Testis (tissue), 3 donors: ENCODE data around the gene GPR146. TPM values are rescaled to one million over a fixed set of nuclear protein-coding genes. Genes with fewer than 3 reads are reported as not detected.
A peak's percentile ranks its signal among the peaks of the same experiment; 100 is the strongest.
"Not testable (repeated sequence)": the region's sequence is repeated elsewhere in the genome, so short reads cannot be mapped to it uniquely, and the experiment has no call there.

Source experiments
- DNase-seq: peaks from one replicate; pipeline ENCODE4 v3.0.0-alpha.2; 2019
- H3K27ac ChIP-seq, 2 donors: fragments of 200-600 bp; sonication (generic); one replicate each; pipeline ENCODE4 v1.5.1; 2019
- H3K27me3 ChIP-seq: fragments of 200-600 bp; sonication (generic); one replicate; pipeline ENCODE4 v1.5.1; 2019
- H3K36me3 ChIP-seq: fragments of 200-600 bp; sonication (generic); one replicate; pipeline ENCODE4 v1.5.1; 2017; ENCODE audit warnings: low read depth; ENCODE audit errors: missing control alignments
- H3K4me1 ChIP-seq: fragments of 200-600 bp; sonication (generic); one replicate; pipeline ENCODE4 v1.5.1; 2019
- H3K4me3 ChIP-seq, 2 donors: fragments of 200-600 bp; sonication (generic); one replicate each; pipeline ENCODE4 v1.5.1; 2017 to 2019
- H3K9me3 ChIP-seq: fragments of 200-600 bp; sonication (generic); one replicate; pipeline ENCODE4 v1.5.1; 2017
- CTCF ChIP-seq, 3 experiments: fragments of 450-650 bp in 2 of 3; fragments of 200-600 bp in 1 of 3; sonication (generic) in 1 of 3; IDR thresholded peaks; one replicate each; pipeline ENCODE4 v1.5.1; 2016 to 2019; ENCODE audit warnings: antibody characterized with exemption in 3 of 3, mild to moderate bottlenecking in 2 of 3, moderate library complexity in 1 of 3
- POLR2A ChIP-seq: fragments of 450-650 bp; IDR thresholded peaks from one replicate; pipeline ENCODE4 v1.6.1; 2017; ENCODE audit warnings: antibody characterized with exemption, mild to moderate bottlenecking, moderate library complexity
- WGBS, 2 donors: methylation state at CpG; one replicate each; pipeline ENCODE4 v1.1.5; 2018; 5-methylcytosine and 5-hydroxymethylcytosine counted together
- intact Hi-C: fragments of 100-400 bp; cut with DNase I; formaldehyde crosslinking; loops from one replicate; pipeline ENCODE4 v1.15.1; 2023; ENCODE audit warnings: low total_unique reads
- polyA plus RNA-seq: library from polyadenylated mRNA; stranded (reverse); fragments of 350-450 nt; fragmentation: Illumina TruSeq; extraction: RNeasy Lipid Tissue Mini Kit (QIAGEN cat#74804); gene quantifications from one replicate; pipeline ENCODE4 v1.2.3, GENCODE V29; 2014; ENCODE audit warnings: low read depth, low replicate concordance; ENCODE audit not compliant: insufficient read depth
- total RNA-seq, 2 donors: library from RNA; depleted of rRNA; stranded (reverse); fragments of >200 nt; gene quantifications; one replicate each; pipeline ENCODE4 v1.2.3, GENCODE V29; 2016

Gene GPR146
- total and polyA plus RNA-seq, 3 donors from 2014 or later = 5.3 to 14.4 (median 14.2) TPM

GRCh38 chr7:1032536-1033181 is 11.7 kb upstream of the GPR146 start:
- no peak for DNase-seq
- intact Hi-C loops = no loop called here
- H3K4me3 ChIP-seq = no peak overlapping the region
- H3K4me1 ChIP-seq = peaks cover 10% of the 10 kb centered on the region
- H3K27ac ChIP-seq = no peak overlapping the region
- no peaks in the 10 kb centered on the region for H3K9me3 ChIP-seq
- H3K36me3 ChIP-seq = no peaks in the 10 kb centered on the region
- no peaks in the 10 kb centered on the region for H3K27me3 ChIP-seq
- TF ChIP-seq POLR2A = no peak
- no peak for TF ChIP-seq CTCF (IDR thresholded peaks at IDR 0.05)
- 96 to 97% methylated on average over 9 to 22 of the region's 25 CpGs for WGBS, 2 donors

GRCh38 chr7:1033546-1034145 is 10.7 kb upstream of the GPR146 start:
- H3K9me3 ChIP-seq = no peaks in the 10 kb centered on the region
- no peak overlapping the region for H3K27ac ChIP-seq
- H3K27me3 ChIP-seq = no peaks in the 10 kb centered on the region
- no peaks in the 10 kb centered on the region for H3K36me3 ChIP-seq
- WGBS, 2 donors = 93 to 94% methylated on average over 20 of the region's 20 CpGs
- TF ChIP-seq POLR2A = no peak
- TF ChIP-seq CTCF (IDR thresholded peaks at IDR 0.05) = no peak
- peaks cover 10% of the 10 kb centered on the region for H3K4me1 ChIP-seq
- DNase-seq = no peak
- intact Hi-C loops = no loop called here
- H3K4me3 ChIP-seq = no peak overlapping the region

GRCh38 chr7:1034769-1035168 is 9.6 kb upstream of the GPR146 start:
- H3K27me3 ChIP-seq, intact Hi-C loops, DNase-seq, H3K9me3 ChIP-seq, H3K27ac ChIP-seq, H3K4me1 ChIP-seq, H3K4me3 ChIP-seq, H3K36me3 ChIP-seq: not testable (repeated sequence)
- 90 to 100% methylated on average over 1 of the region's 1 CpG for WGBS, 2 donors

GRCh38 chr7:1036164-1036928 is 8.0 kb upstream of the GPR146 start:
- H3K36me3 ChIP-seq, DNase-seq, H3K9me3 ChIP-seq, H3K27me3 ChIP-seq, H3K4me3 ChIP-seq, intact Hi-C loops, H3K27ac ChIP-seq: not testable (repeated sequence)
- 97% methylated on average over 40 of the region's 40 CpGs for WGBS, 2 donors
- H3K4me1 ChIP-seq = peaks cover 12% of the 10 kb centered on the region

GRCh38 chr7:1040233-1040632 is 4.1 kb upstream of the GPR146 start:
- H3K9me3 ChIP-seq, intact Hi-C loops, H3K27me3 ChIP-seq, H3K4me3 ChIP-seq, H3K27ac ChIP-seq, DNase-seq, H3K36me3 ChIP-seq: not testable (repeated sequence)
- H3K4me1 ChIP-seq = peaks cover 27% of the 10 kb centered on the region
- 77 to 82% methylated on average over 1 of the region's 1 CpG for WGBS, 2 donors

GRCh38 chr7:1040790-1041189 is 3.6 kb upstream of the GPR146 start:
- H3K27ac ChIP-seq = peak overlapping the region in 1 of 2 donors; percentile 45
- 41 to 46% methylated on average over 16 of the region's 16 CpGs for WGBS, 2 donors
- no peaks in the 10 kb centered on the region for H3K36me3 ChIP-seq
- no peaks in the 10 kb centered on the region for H3K27me3 ChIP-seq
- no peak overlapping the region for H3K4me3 ChIP-seq
- H3K9me3 ChIP-seq = no peaks in the 10 kb centered on the region
- H3K4me1 ChIP-seq = peaks cover 27% of the 10 kb centered on the region
- TF ChIP-seq POLR2A = no peak
- no peak for TF ChIP-seq CTCF (IDR thresholded peaks at IDR 0.05)
- peak; percentile 79 for DNase-seq
- intact Hi-C loops = no loop called here
